ENCODE data around the gene CTTNBP2NL.
"Not testable (repeated sequence)": the region's sequence is repeated elsewhere in the genome, so short reads cannot be mapped to it uniquely, and the experiment has no call there.

The CTTNBP2NL gene

GRCh38 chr1:112387807-112388206 is 8.2 kb upstream of the CTTNBP2NL start:
- DNase-seq = no peak

- DNase-seq = no peak
These were observed 7.6 kb upstream of the CTTNBP2NL start for GRCh38 chr1:112388436-112388835.

GRCh38 chr1:112389689-112390088 is 6.3 kb upstream of the CTTNBP2NL start:
- no peak for DNase-seq

GRCh38 chr1:112390335-112390734 is 5.7 kb upstream of the CTTNBP2NL start:
- DNase-seq = not testable (repeated sequence)

GRCh38 chr1:112390775-112391602 is 5.0 kb upstream of the CTTNBP2NL start:
- peak; percentile 81 for DNase-seq

- no peak for DNase-seq
These were observed 4.4 kb upstream of the CTTNBP2NL start for GRCh38 chr1:112391603-112391940.

- no peak for DNase-seq
These were observed 2.4 kb upstream of the CTTNBP2NL start for GRCh38 chr1:112393631-112393974.

GRCh38 chr1:112394743-112395062 is 1.3 kb upstream of the CTTNBP2NL start:
- no peak for DNase-seq

- no peak for DNase-seq
These were observed 676 bp upstream of the CTTNBP2NL start for GRCh38 chr1:112395256-112395820.

GRCh38 chr1:112396653-112397471 is 848 bp downstream of the CTTNBP2NL start:
- no peak for DNase-seq

GRCh38 chr1:112397841-112398240 is 1.8 kb downstream of the CTTNBP2NL start:
- no peak for DNase-seq

GRCh38 chr1:112399456-112399855 is 3.4 kb downstream of the CTTNBP2NL start:
- DNase-seq = no peak

- not testable (repeated sequence) for DNase-seq
These were observed 4.7 kb downstream of the CTTNBP2NL start for GRCh38 chr1:112400706-112401105.

- DNase-seq = no peak
These were observed 6.9 kb downstream of the CTTNBP2NL start for GRCh38 chr1:112402682-112403643.

- no peak for DNase-seq
These were observed 10.8 kb downstream of the CTTNBP2NL start for GRCh38 chr1:112406771-112407170.

- no peak for DNase-seq
These were observed 13.4 kb downstream of the CTTNBP2NL start for GRCh38 chr1:112409414-112409813.

- no peak for DNase-seq
These were observed 14.7 kb downstream of the CTTNBP2NL start for GRCh38 chr1:112410673-112411072.

GRCh38 chr1:112417271-112417670 is 21.3 kb downstream of the CTTNBP2NL start:
- DNase-seq = no peak

GRCh38 chr1:112418099-112418892 is 22.3 kb downstream of the CTTNBP2NL start:
- DNase-seq = no peak

- no peak for DNase-seq
These were observed 27.2 kb downstream of the CTTNBP2NL start for GRCh38 chr1:112423207-112423606.

- not testable (repeated sequence) for DNase-seq
These were observed 27.7 kb downstream of the CTTNBP2NL start for GRCh38 chr1:112423666-112424065.

GRCh38 chr1:112429749-112430148 is 33.7 kb downstream of the CTTNBP2NL start:
- no peak for DNase-seq
